RPMI7951 (cell line): ENCODE measurements around the gene SLIT3. TPM values are rescaled to one million over a fixed set of nuclear protein-coding genes. Genes with fewer than 3 reads are reported as not detected.
A peak's percentile ranks its signal among the peaks of the same experiment; 100 is the strongest.

ENCODE experiments used
- DNase-seq: peaks from one replicate; pipeline ENCODE4 v3.0.0-alpha.2; 2012; ENCODE audit warnings: low read depth
- total RNA-seq: library from RNA; depleted of rRNA; stranded (reverse); fragments of >200 nt; shearing (Covaris generic); gene quantifications from 2 replicates; pipeline ENCODE4 v1.2.3, GENCODE V29; 2014

Gene SLIT3
- total RNA-seq, 1 experiment from 2014 or later, result 0.72 TPM

- DNase-seq, result no peak
Measured at GRCh38 chr5:169175733-169176132, 125.2 kb downstream of the SLIT3 start.

- peak; percentile 45 for DNase-seq
Measured at GRCh38 chr5:169174923-169175322, 126.0 kb downstream of the SLIT3 start.

DNA sequence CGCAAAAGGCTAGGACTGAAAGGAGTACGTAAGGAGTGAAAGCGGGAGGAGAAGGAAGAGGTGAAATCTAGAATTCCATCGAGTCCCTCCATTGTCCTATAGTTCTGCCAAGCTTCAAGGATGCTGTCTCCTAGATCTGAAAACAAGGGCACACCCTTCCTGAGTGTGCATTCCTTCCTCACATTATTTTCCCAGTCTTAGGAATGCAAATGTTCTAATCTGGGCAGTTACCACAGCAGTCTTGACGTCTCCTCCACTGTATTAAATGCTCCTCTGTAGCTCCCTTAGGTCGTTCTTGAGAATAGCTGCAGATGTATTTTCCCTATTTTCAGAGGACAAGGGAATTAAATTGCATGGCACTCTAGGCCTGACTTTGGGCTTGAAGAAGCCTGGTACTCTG lies 127.6 kb downstream of the SLIT3 start:
- no peak for DNase-seq

GRCh38 chr5:169171515-169171914 lies 129.4 kb downstream of the SLIT3 start:
- no peak for DNase-seq

- DNase-seq, result peak; percentile 78
Measured at GRCh38 chr5:169169783-169170182, 131.2 kb downstream of the SLIT3 start.

GRCh38 chr5:169168280-169168679 lies 132.7 kb downstream of the SLIT3 start:
- no peak for DNase-seq

DNA sequence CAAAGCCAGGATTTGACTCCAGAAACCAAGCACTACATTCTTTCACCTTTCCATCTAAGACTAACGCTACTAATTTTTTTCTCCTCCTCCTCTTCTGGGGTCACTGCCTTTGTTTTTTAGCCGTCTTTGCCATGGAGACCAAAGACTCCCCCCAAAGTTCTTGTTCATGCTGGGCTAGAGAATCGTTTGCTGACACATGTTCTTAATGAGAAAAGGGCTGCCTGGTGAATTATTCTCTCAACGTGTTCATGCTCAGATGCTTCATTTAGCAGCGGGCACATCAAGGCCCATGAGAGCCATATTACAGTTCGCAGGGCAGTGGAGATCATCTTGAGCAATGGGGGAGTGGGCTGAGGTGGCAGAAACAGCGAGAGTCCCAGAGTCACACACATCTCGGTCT lies 134.9 kb downstream of the SLIT3 start:
- DNase-seq, result no peak

GRCh38 chr5:169165052-169165451 lies 135.9 kb downstream of the SLIT3 start:
- no peak for DNase-seq

GRCh38 chr5:169164481-169164925 lies 136.4 kb downstream of the SLIT3 start:
- DNase-seq, result peak; percentile 94

GRCh38 chr5:169162407-169162806 lies 138.5 kb downstream of the SLIT3 start:
- DNase-seq, result peak; percentile 91

- DNase-seq, result peak; percentile 96
Measured at GRCh38 chr5:169161022-169161680, 139.8 kb downstream of the SLIT3 start.

DNA sequence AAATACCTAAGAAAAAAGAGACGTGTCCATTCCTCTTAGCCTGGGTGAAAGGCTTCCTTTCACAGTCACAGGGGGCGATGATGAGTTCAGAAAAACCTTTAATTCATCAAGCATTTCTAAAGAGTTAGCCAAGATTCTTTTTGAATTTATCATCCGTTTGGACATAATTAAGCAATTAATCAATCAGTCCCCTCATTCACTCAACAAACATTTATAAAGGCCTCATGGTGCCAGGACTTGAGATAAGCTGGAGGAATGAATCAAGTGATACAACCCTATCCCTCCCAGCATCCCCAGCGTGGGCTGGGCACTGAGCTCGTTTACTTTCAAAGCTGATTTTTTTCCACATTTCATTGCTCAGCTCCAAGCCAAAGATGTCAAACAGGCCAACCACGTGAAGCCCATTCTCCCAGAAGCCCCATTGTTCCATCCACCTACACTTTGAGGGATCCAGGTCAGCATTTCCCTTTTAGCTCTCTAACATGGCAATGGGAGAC lies 140.5 kb downstream of the SLIT3 start:
- peak; percentile 47 for DNase-seq

DNA sequence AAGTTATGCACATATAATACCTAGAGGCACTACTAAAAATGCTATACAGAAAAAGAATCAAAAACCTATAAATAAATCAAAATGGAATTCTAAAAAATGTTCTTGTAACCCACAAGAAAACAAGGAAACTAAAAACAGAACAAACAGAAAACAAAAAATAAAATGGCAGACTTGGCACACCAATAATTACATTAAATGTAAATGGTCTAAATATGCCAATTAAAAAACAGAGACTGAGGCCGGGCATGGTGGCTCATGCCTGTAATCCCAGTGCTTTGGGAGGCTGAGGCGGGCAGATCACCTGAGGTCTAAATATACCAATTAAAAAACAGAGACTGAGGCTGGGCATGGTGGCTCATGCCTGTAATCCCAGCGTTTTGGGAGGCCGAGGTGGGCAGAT lies 142.2 kb downstream of the SLIT3 start:
- no peak for DNase-seq

GRCh38 chr5:169157064-169157463 lies 143.9 kb downstream of the SLIT3 start:
- DNase-seq, result no peak

GRCh38 chr5:169154679-169155078 lies 146.3 kb downstream of the SLIT3 start:
- no peak for DNase-seq

DNA sequence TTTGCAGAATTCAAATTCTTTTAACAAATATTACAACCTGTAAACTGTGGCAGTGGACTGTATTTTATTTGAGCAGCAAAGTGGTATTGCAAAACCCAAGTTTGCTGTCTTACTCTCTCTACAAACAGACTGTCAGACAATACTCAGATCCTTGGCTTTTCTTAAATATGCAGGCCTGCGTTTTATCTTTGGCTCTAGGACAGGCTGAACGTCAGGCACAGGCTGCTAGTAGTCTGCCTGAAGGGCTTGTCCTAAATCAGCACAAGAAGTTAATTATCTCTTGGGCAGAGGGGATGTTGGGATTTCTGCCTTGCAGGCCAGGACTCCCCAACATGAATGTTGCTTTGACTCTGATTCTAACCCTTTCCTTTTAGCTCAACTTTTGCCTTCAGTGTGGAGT lies 147.5 kb downstream of the SLIT3 start:
- DNase-seq, result no peak

GRCh38 chr5:169152946-169153345 lies 148.0 kb downstream of the SLIT3 start:
- no peak for DNase-seq

DNA sequence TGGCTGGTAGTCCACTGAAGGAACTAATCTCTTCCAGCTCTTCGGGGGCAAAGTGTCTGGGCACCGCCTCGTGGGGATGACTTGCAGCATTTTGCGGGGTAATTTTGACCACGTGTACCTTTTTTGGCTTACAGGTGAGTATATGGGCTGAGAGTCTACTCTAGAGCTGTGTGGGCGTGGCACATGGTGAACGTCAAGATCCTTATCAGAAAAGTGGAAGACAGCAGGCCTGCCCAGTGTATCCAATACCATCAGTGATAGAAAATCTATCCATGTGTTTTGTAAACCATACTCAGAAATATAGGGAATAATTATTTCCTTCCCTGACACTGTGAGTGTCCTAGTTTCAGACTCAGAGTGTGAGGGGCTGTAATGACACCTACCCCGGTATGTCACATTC lies 148.5 kb downstream of the SLIT3 start:
- DNase-seq, result no peak

- no peak for DNase-seq
Measured at GRCh38 chr5:169151051-169151805, 149.7 kb downstream of the SLIT3 start.

GRCh38 chr5:169150108-169150507 lies 150.8 kb downstream of the SLIT3 start:
- DNase-seq, result no peak

DNA sequence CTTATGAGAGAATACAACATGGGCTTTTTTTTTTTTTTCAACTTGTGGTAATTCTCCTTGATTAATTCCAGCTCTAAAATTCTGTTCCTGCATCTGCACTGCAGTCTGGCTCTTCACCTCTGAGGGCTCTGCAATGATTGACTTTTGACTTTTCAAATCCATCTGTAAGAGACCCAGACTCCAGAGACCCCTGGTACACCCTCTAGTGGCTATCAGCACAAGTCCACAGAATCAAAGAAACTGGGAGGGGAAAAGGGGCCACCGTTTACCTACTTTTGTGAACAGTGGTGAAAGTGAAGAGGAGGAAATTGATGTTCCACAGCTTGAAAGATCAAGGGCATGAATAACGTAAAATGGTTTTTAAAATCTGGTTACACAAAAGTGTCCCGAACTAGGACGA lies 151.6 kb downstream of the SLIT3 start:
- no peak for DNase-seq

DNA sequence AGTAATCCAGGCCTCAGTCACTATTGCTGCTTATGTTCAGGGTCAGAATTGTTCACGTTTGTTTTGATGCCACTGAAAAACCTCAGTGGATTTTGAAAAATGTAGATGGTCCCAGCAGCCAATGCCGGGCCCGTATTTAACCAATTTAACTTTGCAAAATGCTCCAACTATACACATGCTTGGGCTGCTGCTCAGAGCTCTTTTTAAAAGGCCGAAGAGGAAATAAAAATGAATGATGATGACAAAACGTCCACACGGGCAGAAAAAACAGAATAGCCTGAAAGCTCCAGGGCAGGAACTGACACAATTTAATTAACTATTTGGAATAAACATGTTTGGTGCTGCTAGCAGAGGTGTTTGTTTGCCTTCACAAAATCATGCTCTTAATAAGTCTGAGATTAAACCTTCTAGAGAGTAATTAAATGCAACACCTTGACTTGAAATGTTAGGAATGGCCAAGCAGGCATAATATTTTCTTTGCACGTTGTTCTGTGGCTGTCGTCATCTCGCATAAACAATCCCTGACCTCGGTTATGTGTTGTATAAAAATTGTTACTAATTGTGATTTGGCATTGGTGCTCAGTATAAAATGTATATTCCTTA lies 152.7 kb downstream of the SLIT3 start:
- no peak for DNase-seq

GRCh38 chr5:169147534-169147933 lies 153.4 kb downstream of the SLIT3 start:
- no peak for DNase-seq
